SK-N-SH (cell line): ENCODE data around the gene MAST2. TPM values are rescaled to one million over a fixed set of nuclear protein-coding genes. Genes with fewer than 3 reads are reported as not detected.
A peak's percentile ranks its signal among the peaks of the same experiment; 100 is the strongest.

ENCODE experiments used
- CTCF ChIA-PET: fragments of 300-600, 350-600 bp; formaldehyde crosslinking; extraction: SDS; loops from one replicate; lab custom pipeline; 2021; lab: Yijun Ruan, JAX
- POLR2A ChIA-PET: fragments of 350-600 bp; sonication (Branson Sonifier 250); formaldehyde crosslinking; extraction: SDS; loops from one replicate; lab custom pipeline; 2020; ENCODE audit warnings: antibody characterized with exemption, inconsistent platforms; lab: Yijun Ruan, JAX
- DNase-seq: peaks from one replicate; pipeline ENCODE4 v3.0.0; 2012
- H2AFZ ChIP-seq: fragments of 200-600 bp; sonication (generic); 2 replicates; pipeline ENCODE4 v1.8.1; 2016; ENCODE audit warnings: antibody characterized with exemption, mild to moderate bottlenecking, low read depth
- H3F3A ChIP-seq: fragments of 200-600 bp; sonication (generic); replicated peaks from 2 replicates; pipeline ENCODE3; 2016; ENCODE audit warnings: antibody characterized with exemption, mild to moderate bottlenecking; ENCODE audit not compliant: insufficient read depth
- H3K27ac ChIP-seq, 2 experiments: fragments of 200-500 bp in 1 of 2; fragments of 200-600 bp in 1 of 2; sonication (Bioruptor generic) in 1 of 2; sonication (generic), shearing (Covaris generic) in 1 of 2; 2 replicates each; pipeline versions ENCODE4 v1.5.1 to v1.6.1; 2014 to 2016; ENCODE audit warnings: low read depth in 2 of 2, inconsistent platforms in 1 of 2, low read length in 1 of 2, mild to moderate bottlenecking in 1 of 2, mixed read lengths in 1 of 2
- H3K27me3 ChIP-seq: fragments of 200-600 bp; sonication (generic), shearing (Covaris generic); 2 replicates; pipeline ENCODE4 v1.6.1; 2016; ENCODE audit warnings: mixed run types; ENCODE audit not compliant: insufficient read depth
- H3K36me3 ChIP-seq, 2 experiments: fragments of 200-500 bp in 1 of 2; fragments of 200-600 bp in 1 of 2; sonication (Bioruptor generic) in 1 of 2; sonication (generic) in 1 of 2; replicated peaks in 1 of 2; 2 replicates each; pipeline versions ENCODE3 to v1.5.1; 2014 to 2016; ENCODE audit warnings: low read length in 1 of 2, mild to moderate bottlenecking in 1 of 2; ENCODE audit not compliant: insufficient read depth in 2 of 2, control insufficient read depth in 1 of 2
- H3K4me1 ChIP-seq, 2 experiments: fragments of 200-500 bp in 1 of 2; fragments of 200-600 bp in 1 of 2; sonication (Bioruptor generic) in 1 of 2; sonication (generic), shearing (Covaris generic) in 1 of 2; 2 replicates each; pipeline versions ENCODE4 v1.5.1 to v1.6.1; 2014 to 2016; ENCODE audit warnings: low read depth in 1 of 2, low read length in 1 of 2, mixed run types in 1 of 2; ENCODE audit not compliant: insufficient read depth in 2 of 2, control insufficient read depth in 1 of 2
- H3K4me2 ChIP-seq: fragments of 200-600 bp; sonication (generic), shearing (Covaris generic); 2 replicates; pipeline ENCODE4 v1.6.1; 2017; ENCODE audit warnings: mixed run types
- H3K4me3 ChIP-seq, 2 experiments: fragments of 200-500 bp in 1 of 2; fragments of 200-600 bp in 1 of 2; sonication (Bioruptor generic) in 1 of 2; sonication (generic), shearing (Covaris generic) in 1 of 2; 2 replicates each; pipeline versions ENCODE4 v1.5.1 to v1.8.1; 2014 to 2016; ENCODE audit warnings: low read depth in 2 of 2, inconsistent platforms in 1 of 2, low read length in 1 of 2, mild to moderate bottlenecking in 1 of 2, mixed read lengths in 1 of 2, moderate library complexity in 1 of 2
- H3K79me2 ChIP-seq: fragments of 200-600 bp; sonication (generic); 2 replicates; pipeline ENCODE4 v1.8.1; 2017; ENCODE audit warnings: mild to moderate bottlenecking; ENCODE audit not compliant: insufficient read depth
- H3K9ac ChIP-seq: fragments of 200-600 bp; sonication (generic); 2 replicates; pipeline ENCODE4 v1.6.1; 2017; ENCODE audit warnings: mixed run types
- H3K9me2 ChIP-seq: fragments of 200-600 bp; sonication (generic); 2 replicates; pipeline ENCODE4 v1.6.1; 2017; ENCODE audit warnings: mixed run types
- H3K9me3 ChIP-seq: fragments of 200-600 bp; sonication (generic); 2 replicates; pipeline ENCODE4 v1.6.1; 2017; ENCODE audit warnings: mixed run types, mild to moderate bottlenecking, moderate library complexity
- H4K20me1 ChIP-seq: fragments of 200-600 bp; sonication (generic); 2 replicates; pipeline ENCODE4 v1.6.1; 2017; ENCODE audit warnings: mild to moderate bottlenecking, mixed run types; ENCODE audit not compliant: insufficient read depth
- EP300 ChIP-seq, 2 experiments: IDR thresholded peaks; 2 replicates each; pipeline versions ENCODE4 v1.4.0 to v1.6.1; 2012; ENCODE audit warnings: borderline replicate concordance in 1 of 2, low read depth in 1 of 2, low read length in 1 of 2
- FOSL2 ChIP-seq: IDR thresholded peaks from 2 replicates; pipeline ENCODE4 v1.4.0; 2012; ENCODE audit warnings: low read depth, mild to moderate bottlenecking, moderate library complexity, borderline replicate concordance
- FOXM1 ChIP-seq: IDR thresholded peaks from 2 replicates; pipeline ENCODE4 v1.4.0; 2012; ENCODE audit warnings: low read depth, mild to moderate bottlenecking
- GATA2 ChIP-seq: sonication (generic); formaldehyde crosslinking; IDR thresholded peaks from 2 replicates; pipeline ENCODE4 v1.5.0; 2020; ENCODE audit warnings: mild to moderate bottlenecking, missing genetic modification reagents
- MEF2A ChIP-seq: IDR thresholded peaks from 2 replicates; pipeline ENCODE4 v1.4.0; 2012; ENCODE audit warnings: low read depth, borderline replicate concordance
- MXI1 ChIP-seq: IDR thresholded peaks from 2 replicates; pipeline ENCODE4 v1.6.1; 2012; ENCODE audit warnings: mild to moderate bottlenecking, low read depth, low read length, improper control_type of control experiment
- NRF1 ChIP-seq: IDR thresholded peaks from 2 replicates; pipeline ENCODE4 v1.6.1; 2012; ENCODE audit warnings: low read depth, mild to moderate bottlenecking, low read length
- POLR2AphosphoS5 ChIP-seq: IDR thresholded peaks from 2 replicates; pipeline ENCODE4 v1.6.1; 2012; ENCODE audit warnings: low read depth, low read length
- RAD21 ChIP-seq: IDR thresholded peaks from 2 replicates; pipeline ENCODE4 v1.6.1; 2012; ENCODE audit warnings: mild to moderate bottlenecking, low read length
- SMC3 ChIP-seq: IDR thresholded peaks from 2 replicates; pipeline ENCODE4 v1.6.1; 2012; ENCODE audit warnings: low read depth, low read length, improper control_type of control experiment
- TAF1 ChIP-seq: IDR thresholded peaks from 2 replicates; pipeline ENCODE4 v1.6.1; 2012; ENCODE audit warnings: low read depth, mild to moderate bottlenecking, low read length, moderate library complexity, borderline replicate concordance
- WGBS: methylation state at CpG from one replicate; pipeline ENCODE4 v1.1.6; 2017; ENCODE audit warnings: low lambda C conversion rate; 5-methylcytosine and 5-hydroxymethylcytosine counted together
- polyA plus RNA-seq, 3 experiments: library from polyadenylated mRNA; depleted of rRNA; stranded (reverse); fragments of >200 nt; gene quantifications; 2 replicates each; pipeline ENCODE4 v1.2.3, GENCODE V29; 2012
- TF ChIP-seq, protein P1 (sequence below): IDR thresholded peaks from 2 replicates; pipeline ENCODE4 v1.6.1; 2012; ENCODE audit warnings: mild to moderate bottlenecking, low read depth, low read length, moderate library complexity
- TF ChIP-seq, protein P2 (sequence below): fragments of 200-600 bp; sonication (generic); IDR thresholded peaks from 2 replicates; pipeline ENCODE4 v1.6.1; 2017; ENCODE audit warnings: antibody characterized with exemption, mild to moderate bottlenecking, moderate library complexity

The MAST2 gene
- 53.4 and 69.0 TPM in 2 replicates for polyA plus RNA-seq (2012; rRNA removed)
- 15.4 and 23.6 TPM in 2 replicates for polyA plus RNA-seq (2012; cell fraction: cytosol; rRNA removed)
- polyA plus RNA-seq (2012; cell fraction: nucleus; rRNA removed), result 347 and 352 TPM in 2 replicates

DNA sequence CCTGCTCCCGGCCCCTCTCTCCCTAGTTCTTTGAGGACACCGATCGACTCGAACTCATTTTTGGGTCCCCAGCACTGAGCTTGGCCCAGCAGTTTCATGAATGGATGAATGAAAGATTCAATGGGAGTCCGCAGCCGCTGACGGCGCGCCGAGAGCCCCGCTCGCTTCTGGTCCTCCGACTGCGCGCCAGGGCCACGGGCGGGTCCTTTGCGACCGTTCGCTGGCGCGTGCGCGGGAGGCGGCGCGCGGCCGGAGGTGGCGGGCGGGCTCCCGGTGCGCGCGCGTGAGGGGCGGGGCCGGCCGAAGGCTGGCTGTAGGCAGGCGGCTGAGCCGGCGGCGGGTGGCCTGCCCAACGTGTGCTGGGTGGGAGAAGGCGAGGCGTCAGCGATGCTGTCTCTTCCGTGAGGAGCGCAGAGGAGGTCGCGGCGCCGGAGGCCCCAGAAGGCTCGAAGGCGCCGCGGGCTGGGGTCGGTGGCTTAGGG, at the start of gene MAST2:
Gene MAST2, plus strand, starts transcription at position 314 of the 482 bp plus-strand sequence. CDS start 284 bp downstream, outside the sequence.
- POLR2A ChIA-PET, result interaction anchor here (1.8 kb wide), 1 partner anchor 282 kb away, joined by 5 read pairs; the partner anchor contains the start of gene PRDX1
- Histone ChIP-seq H3K27me3 (no peaks in the 10 kb centered on the region), H3K4me2 (peak within 1 kb of the TSS; percentile 85), H4K20me1 (0 out of 2 replicates have a peak, but pooled peaks cover 5% of the 10 kb centered on the region), H3K9ac (peak within 1 kb of the TSS; percentile 92), H3F3A (peaks cover 11% of the 10 kb centered on the region), H3K36me3 (peaks cover 0 to 7% of the 10 kb centered on the region in 2 experiments), H2AFZ (peak within 1 kb of the TSS; percentile 97), H3K27ac (peak within 1 kb of the TSS; percentile 93 to 98), H3K79me2 (peaks cover 45% of the 10 kb centered on the region), H3K9me2 (no peaks in the 10 kb centered on the region), H3K4me3 (peak within 1 kb of the TSS; percentile 70 to 82), H3K9me3 (no peaks in the 10 kb centered on the region), H3K4me1 (peaks cover 6 to 13% of the 10 kb centered on the region in 2 experiments; a peak in 3 of 4 replicates)
- TF ChIP-seq POLR2AphosphoS5 (peak; percentile 57), NRF1 (peak; percentile 96), GATA2 (CRISPR knock-in tag) (no peak), TAF1 (0 out of 2 replicates have a peak, but pooled peaks have one; percentile 44), MXI1 (peak; percentile 60), FOXM1 (no peak)
- CTCF ChIA-PET, result no interaction called here
- peak; percentile 99 for DNase-seq
- 3% methylated on average over 18 of the region's 58 CpGs for WGBS

DNA sequence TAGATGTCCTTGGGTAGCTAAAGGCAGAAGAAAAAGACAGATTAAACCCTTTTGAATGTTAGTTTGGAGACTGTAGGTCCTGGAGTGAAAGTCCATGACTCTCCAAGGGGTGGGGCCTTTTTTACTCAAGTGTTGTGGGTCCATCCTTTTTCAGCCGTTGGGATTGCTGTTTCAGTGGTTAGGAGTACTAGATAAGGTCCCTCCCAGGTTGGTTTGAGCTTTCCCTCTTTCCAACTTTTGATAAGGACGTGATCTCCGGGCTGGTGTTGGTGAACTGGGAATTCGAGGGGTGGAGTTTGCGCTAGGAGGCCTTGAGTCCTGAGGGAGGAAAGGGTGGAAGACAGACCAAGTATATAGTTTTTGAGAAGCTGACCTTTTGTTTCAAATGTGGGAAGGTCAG, 47.7 kb upstream of the MAST2 start:
- Histone ChIP-seq H3K4me1 (peaks cover 0 to 2% of the 10 kb centered on the region in 2 experiments; a peak in 1 of 4 replicates), H3K9me2 (no peaks in the 10 kb centered on the region), H3K4me2 (no peak overlapping the region), H3K36me3 (no peaks in the 10 kb centered on the region), H3K79me2 (no peaks in the 10 kb centered on the region), H4K20me1 (no peaks in the 10 kb centered on the region), H2AFZ (no peak overlapping the region), H3K9me3 (no peaks in the 10 kb centered on the region), H3K27ac (no peak overlapping the region), H3K4me3 (no peak overlapping the region), H3K27me3 (no peaks in the 10 kb centered on the region), H3K9ac (no peak overlapping the region), H3F3A (no peaks in the 10 kb centered on the region)
- POLR2A ChIA-PET, result no interaction called here
- DNase-seq, result no peak
- TF ChIP-seq, protein P1, sequence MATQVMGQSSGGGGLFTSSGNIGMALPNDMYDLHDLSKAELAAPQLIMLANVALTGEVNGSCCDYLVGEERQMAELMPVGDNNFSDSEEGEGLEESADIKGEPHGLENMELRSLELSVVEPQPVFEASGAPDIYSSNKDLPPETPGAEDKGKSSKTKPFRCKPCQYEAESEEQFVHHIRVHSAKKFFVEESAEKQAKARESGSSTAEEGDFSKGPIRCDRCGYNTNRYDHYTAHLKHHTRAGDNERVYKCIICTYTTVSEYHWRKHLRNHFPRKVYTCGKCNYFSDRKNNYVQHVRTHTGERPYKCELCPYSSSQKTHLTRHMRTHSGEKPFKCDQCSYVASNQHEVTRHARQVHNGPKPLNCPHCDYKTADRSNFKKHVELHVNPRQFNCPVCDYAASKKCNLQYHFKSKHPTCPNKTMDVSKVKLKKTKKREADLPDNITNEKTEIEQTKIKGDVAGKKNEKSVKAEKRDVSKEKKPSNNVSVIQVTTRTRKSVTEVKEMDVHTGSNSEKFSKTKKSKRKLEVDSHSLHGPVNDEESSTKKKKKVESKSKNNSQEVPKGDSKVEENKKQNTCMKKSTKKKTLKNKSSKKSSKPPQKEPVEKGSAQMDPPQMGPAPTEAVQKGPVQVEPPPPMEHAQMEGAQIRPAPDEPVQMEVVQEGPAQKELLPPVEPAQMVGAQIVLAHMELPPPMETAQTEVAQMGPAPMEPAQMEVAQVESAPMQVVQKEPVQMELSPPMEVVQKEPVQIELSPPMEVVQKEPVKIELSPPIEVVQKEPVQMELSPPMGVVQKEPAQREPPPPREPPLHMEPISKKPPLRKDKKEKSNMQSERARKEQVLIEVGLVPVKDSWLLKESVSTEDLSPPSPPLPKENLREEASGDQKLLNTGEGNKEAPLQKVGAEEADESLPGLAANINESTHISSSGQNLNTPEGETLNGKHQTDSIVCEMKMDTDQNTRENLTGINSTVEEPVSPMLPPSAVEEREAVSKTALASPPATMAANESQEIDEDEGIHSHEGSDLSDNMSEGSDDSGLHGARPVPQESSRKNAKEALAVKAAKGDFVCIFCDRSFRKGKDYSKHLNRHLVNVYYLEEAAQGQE, result no peak
- no peak for TF ChIP-seq MXI1
- TF ChIP-seq MEF2A, result no peak
- TF ChIP-seq, protein P2, sequence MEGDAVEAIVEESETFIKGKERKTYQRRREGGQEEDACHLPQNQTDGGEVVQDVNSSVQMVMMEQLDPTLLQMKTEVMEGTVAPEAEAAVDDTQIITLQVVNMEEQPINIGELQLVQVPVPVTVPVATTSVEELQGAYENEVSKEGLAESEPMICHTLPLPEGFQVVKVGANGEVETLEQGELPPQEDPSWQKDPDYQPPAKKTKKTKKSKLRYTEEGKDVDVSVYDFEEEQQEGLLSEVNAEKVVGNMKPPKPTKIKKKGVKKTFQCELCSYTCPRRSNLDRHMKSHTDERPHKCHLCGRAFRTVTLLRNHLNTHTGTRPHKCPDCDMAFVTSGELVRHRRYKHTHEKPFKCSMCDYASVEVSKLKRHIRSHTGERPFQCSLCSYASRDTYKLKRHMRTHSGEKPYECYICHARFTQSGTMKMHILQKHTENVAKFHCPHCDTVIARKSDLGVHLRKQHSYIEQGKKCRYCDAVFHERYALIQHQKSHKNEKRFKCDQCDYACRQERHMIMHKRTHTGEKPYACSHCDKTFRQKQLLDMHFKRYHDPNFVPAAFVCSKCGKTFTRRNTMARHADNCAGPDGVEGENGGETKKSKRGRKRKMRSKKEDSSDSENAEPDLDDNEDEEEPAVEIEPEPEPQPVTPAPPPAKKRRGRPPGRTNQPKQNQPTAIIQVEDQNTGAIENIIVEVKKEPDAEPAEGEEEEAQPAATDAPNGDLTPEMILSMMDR, result no peak
- no peak for TF ChIP-seq SMC3
- TF ChIP-seq EP300 (IDR thresholded peaks at IDR 0.05; ENCODE audit: borderline replicate concordance in 1 of 2, low read depth in 1 of 2, low read length in 1 of 2), result no peak
- no peak for TF ChIP-seq TAF1
- no peak for TF ChIP-seq FOSL2
- TF ChIP-seq RAD21, result no peak
- TF ChIP-seq, all 33 proteins: peak for 0
- CTCF ChIA-PET, result no interaction called here
- 75% methylated on average over 5 of the region's 5 CpGs for WGBS
